Parathyroid adenoma (tissue), 2 donors: Measurements from ENCODE around the gene LAT.
A peak's percentile ranks its signal among the peaks of the same experiment; 100 is the strongest.

ENCODE experiments used
- H2AFZ ChIP-seq: fragments of 300-600 bp; sonication (generic); one replicate; pipeline ENCODE4 v1.7.0; 2017; ENCODE audit warnings: antibody characterized with exemption, mild to moderate bottlenecking
- H3K27ac ChIP-seq: fragments of 300-600 bp; sonication (generic); one replicate; pipeline ENCODE4 v1.7.0; 2017
- H3K27me3 ChIP-seq: fragments of 300-600 bp; sonication (generic); one replicate; pipeline ENCODE4 v1.7.0; 2017; ENCODE audit warnings: low read length; ENCODE audit not compliant: control insufficient read depth, insufficient read depth
- H3K36me3 ChIP-seq: fragments of 300-600 bp; sonication (generic); one replicate; pipeline ENCODE4 v1.7.0; 2017; ENCODE audit warnings: low read length; ENCODE audit not compliant: control insufficient read depth, insufficient read depth
- H3K4me1 ChIP-seq: fragments of 300-600 bp; sonication (generic); one replicate; pipeline ENCODE4 v1.7.0; 2017; ENCODE audit warnings: control low read depth
- H3K4me2 ChIP-seq: fragments of 300-600 bp; sonication (generic); one replicate; pipeline ENCODE4 v1.7.0; 2017; ENCODE audit warnings: low read length
- H3K4me3 ChIP-seq: fragments of 300-600 bp; sonication (generic); one replicate; pipeline ENCODE4 v1.7.0; 2017; ENCODE audit warnings: low read depth, low read length
- H3K79me2 ChIP-seq: fragments of 300-600 bp; sonication (generic); one replicate; pipeline ENCODE4 v1.7.0; 2017; ENCODE audit warnings: control low read depth
- H3K9ac ChIP-seq: fragments of 300-600 bp; sonication (generic); one replicate; pipeline ENCODE4 v1.7.0; 2017; ENCODE audit warnings: mild to moderate bottlenecking
- H3K9me3 ChIP-seq: fragments of 300-600 bp; sonication (generic); one replicate; pipeline ENCODE4 v1.7.0; 2017; ENCODE audit warnings: low read length; ENCODE audit not compliant: control insufficient read depth
- TF ChIP-seq, protein P1 (sequence below): fragments of 300-600 bp; sonication (generic); IDR thresholded peaks from one replicate; pipeline ENCODE4 v1.7.0; 2017; ENCODE audit warnings: antibody characterized with exemption, mild to moderate bottlenecking
- donor health status: primary hyperparathyroidism.

LAT gene

DNA sequence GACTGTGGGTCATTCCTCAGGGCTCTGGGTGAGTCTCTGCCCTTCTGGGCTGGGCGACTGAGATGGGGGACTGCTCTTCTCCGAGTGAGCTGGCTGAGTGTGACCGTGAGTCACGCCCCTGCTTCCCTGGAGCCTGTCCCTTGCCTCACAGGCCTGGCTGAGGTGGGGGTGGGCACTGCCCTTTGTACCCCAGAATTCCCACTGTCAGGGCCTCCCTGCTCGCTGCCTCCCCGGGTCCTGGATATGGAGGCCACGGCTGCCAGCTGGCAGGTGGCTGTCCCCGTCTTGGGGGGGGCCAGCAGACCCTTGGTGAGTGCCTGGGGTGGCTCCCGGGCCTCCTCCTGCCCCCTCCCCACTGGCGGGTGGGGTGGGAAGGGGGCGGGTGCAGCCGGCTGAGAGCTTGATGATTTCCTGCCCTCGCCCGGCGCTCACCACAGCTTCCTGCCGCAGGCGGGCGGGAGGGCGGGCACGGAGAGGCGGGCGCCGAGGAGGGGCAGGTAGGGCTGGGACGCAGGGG is at the start of gene LAT:
LAT (plus strand) TSS at position 434 of the 517 bp plus-strand sequence. CDS start 366 bp downstream, outside the sequence.
- Histone ChIP-seq H3K36me3 (no peaks in the 10 kb centered on the region), H3K79me2 (peaks cover 2% of the 10 kb centered on the region), H3K4me2 (no peak within 1 kb of the TSS), H3K4me1 (no peaks in the 10 kb centered on the region), H2AFZ (no peak within 1 kb of the TSS), H3K27me3 (no peaks in the 10 kb centered on the region), H3K9ac (no peak within 1 kb of the TSS), H3K27ac (no peak within 1 kb of the TSS), H3K9me3 (no peaks in the 10 kb centered on the region), H3K4me3 (no peak within 1 kb of the TSS)
- TF ChIP-seq, protein P1, sequence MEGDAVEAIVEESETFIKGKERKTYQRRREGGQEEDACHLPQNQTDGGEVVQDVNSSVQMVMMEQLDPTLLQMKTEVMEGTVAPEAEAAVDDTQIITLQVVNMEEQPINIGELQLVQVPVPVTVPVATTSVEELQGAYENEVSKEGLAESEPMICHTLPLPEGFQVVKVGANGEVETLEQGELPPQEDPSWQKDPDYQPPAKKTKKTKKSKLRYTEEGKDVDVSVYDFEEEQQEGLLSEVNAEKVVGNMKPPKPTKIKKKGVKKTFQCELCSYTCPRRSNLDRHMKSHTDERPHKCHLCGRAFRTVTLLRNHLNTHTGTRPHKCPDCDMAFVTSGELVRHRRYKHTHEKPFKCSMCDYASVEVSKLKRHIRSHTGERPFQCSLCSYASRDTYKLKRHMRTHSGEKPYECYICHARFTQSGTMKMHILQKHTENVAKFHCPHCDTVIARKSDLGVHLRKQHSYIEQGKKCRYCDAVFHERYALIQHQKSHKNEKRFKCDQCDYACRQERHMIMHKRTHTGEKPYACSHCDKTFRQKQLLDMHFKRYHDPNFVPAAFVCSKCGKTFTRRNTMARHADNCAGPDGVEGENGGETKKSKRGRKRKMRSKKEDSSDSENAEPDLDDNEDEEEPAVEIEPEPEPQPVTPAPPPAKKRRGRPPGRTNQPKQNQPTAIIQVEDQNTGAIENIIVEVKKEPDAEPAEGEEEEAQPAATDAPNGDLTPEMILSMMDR, result no peak

- no peak overlapping the region for H3K4me2 ChIP-seq
- TF ChIP-seq, protein P1, result no peak
Observed at GRCh38 chr16:28935346-28935745, 49.5 kb upstream of the LAT start.

GRCh38 chr16:28935924-28936783 is 48.7 kb upstream of the LAT start:
- H3K9me3 ChIP-seq, result no peaks in the 10 kb centered on the region
- H3K27ac ChIP-seq, result no peak overlapping the region
- H3K9ac ChIP-seq, result no peak overlapping the region
- H3K36me3 ChIP-seq, result no peaks in the 10 kb centered on the region
- no peak overlapping the region for H3K4me2 ChIP-seq
- no peaks in the 10 kb centered on the region for H3K79me2 ChIP-seq
- peak overlapping the region; percentile 23 for H2AFZ ChIP-seq
- no peaks in the 10 kb centered on the region for H3K27me3 ChIP-seq
- H3K4me3 ChIP-seq, result no peak overlapping the region
- TF ChIP-seq, protein P1, result no peak
- H3K4me1 ChIP-seq, result no peaks in the 10 kb centered on the region

More at GRCh38 chr16:28935346-28935745, 49.5 kb upstream of the LAT start:
- H3K4me3 ChIP-seq, result no peak overlapping the region
- no peaks in the 10 kb centered on the region for H3K36me3 ChIP-seq
- H3K27me3 ChIP-seq, result no peaks in the 10 kb centered on the region
- no peak overlapping the region for H3K9ac ChIP-seq
- H3K79me2 ChIP-seq, result no peaks in the 10 kb centered on the region
- H2AFZ ChIP-seq, result no peak overlapping the region
- no peaks in the 10 kb centered on the region for H3K9me3 ChIP-seq
- no peak overlapping the region for H3K27ac ChIP-seq
- H3K4me1 ChIP-seq, result no peaks in the 10 kb centered on the region

GRCh38 chr16:28936784-28937155 is 48.1 kb upstream of the LAT start:
- H3K4me3 ChIP-seq, result no peak overlapping the region
- H3K36me3 ChIP-seq, result no peaks in the 10 kb centered on the region
- H3K27me3 ChIP-seq, result no peaks in the 10 kb centered on the region
- H3K79me2 ChIP-seq, result no peaks in the 10 kb centered on the region
- H3K4me1 ChIP-seq, result no peaks in the 10 kb centered on the region
- peak overlapping the region; percentile 23 for H2AFZ ChIP-seq
- no peak overlapping the region for H3K4me2 ChIP-seq
- no peak overlapping the region for H3K9ac ChIP-seq
- TF ChIP-seq, protein P1, result no peak
- no peaks in the 10 kb centered on the region for H3K9me3 ChIP-seq
- no peak overlapping the region for H3K27ac ChIP-seq
